ENCODE data around the gene TMEM121. TPM values are rescaled to one million over a fixed set of nuclear protein-coding genes. Genes with fewer than 3 reads are reported as not detected.

TMEM121 gene
- total RNA-seq, 1 donor from 2014 or later = 9.3 TPM

- H3K9me3 ChIP-seq = no peaks in the 10 kb centered on the region
- intact Hi-C loops (cut with DNase I) = no loop called here
- H3K27ac ChIP-seq = no peak overlapping the region
- no peaks in the 10 kb centered on the region for H3K36me3 ChIP-seq
- no peak overlapping the region for H3K4me3 ChIP-seq
- DNase-seq (ENCODE audit: extremely low spot score in 2 of 2) = no peak
- no peak for TF ChIP-seq CTCF (IDR thresholded peaks at IDR 0.05)
- no peak for TF ChIP-seq POLR2AphosphoS5 (IDR thresholded peaks at IDR 0.05; ENCODE audit: insufficient read depth in 1 of 2, low read depth in 1 of 2)
- no peak for TF ChIP-seq POLR2A (IDR thresholded peaks at IDR 0.05)
- peaks cover 30% of the 10 kb centered on the region for H3K4me1 ChIP-seq
- H3K27me3 ChIP-seq = no peaks in the 10 kb centered on the region
Measured at GRCh38 chr14:105530285-105531087, 4.1 kb downstream of the TMEM121 start.

DNA sequence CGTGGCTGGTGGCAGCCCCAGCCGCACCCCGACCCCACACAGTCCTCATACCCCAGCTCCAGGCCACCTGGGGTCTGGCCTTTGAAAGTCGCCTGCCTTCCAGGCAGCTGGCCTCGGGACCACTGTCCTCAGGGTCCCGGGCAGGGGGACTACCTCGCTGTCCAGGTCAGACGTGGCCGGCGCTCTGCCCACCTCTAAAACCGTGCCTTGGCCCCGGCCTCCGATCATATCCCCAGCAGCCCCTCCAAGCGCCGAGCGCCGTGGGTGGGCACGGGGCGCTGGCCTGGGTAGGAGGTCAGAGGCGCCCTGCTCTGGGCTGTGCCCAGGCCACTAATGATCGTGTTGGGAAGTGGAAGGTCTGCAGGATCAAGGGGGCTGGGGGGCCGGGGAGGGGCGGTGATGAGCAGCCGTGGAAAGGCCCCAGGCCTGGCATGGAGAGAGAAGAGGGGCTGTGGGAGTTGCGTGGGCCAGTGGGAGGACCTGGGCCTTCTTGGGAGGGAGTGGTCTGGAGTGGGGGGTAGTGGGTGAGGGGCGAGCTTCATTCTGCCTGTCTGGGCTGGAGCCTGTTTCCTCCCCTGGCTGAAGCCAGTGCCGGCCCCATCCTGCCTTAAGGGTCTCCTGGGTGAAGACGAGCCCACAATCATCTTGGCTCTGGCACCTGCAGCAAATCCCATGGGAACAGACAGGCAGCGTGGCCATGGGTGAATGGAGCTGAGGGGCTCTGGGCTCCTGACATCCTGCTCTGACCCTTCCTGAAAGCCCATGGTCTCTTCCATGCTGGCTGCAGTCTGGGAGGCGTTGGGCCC is 4.9 kb downstream of the TMEM121 start:
- no peak for TF ChIP-seq POLR2A (IDR thresholded peaks at IDR 0.05)
- TF ChIP-seq POLR2AphosphoS5 (IDR thresholded peaks at IDR 0.05; ENCODE audit: insufficient read depth in 1 of 2, low read depth in 1 of 2) = no peak
- no peak for TF ChIP-seq CTCF (IDR thresholded peaks at IDR 0.05)
- intact Hi-C loops (cut with DNase I) = no loop called here
- no peaks in the 10 kb centered on the region for H3K27me3 ChIP-seq

DNA sequence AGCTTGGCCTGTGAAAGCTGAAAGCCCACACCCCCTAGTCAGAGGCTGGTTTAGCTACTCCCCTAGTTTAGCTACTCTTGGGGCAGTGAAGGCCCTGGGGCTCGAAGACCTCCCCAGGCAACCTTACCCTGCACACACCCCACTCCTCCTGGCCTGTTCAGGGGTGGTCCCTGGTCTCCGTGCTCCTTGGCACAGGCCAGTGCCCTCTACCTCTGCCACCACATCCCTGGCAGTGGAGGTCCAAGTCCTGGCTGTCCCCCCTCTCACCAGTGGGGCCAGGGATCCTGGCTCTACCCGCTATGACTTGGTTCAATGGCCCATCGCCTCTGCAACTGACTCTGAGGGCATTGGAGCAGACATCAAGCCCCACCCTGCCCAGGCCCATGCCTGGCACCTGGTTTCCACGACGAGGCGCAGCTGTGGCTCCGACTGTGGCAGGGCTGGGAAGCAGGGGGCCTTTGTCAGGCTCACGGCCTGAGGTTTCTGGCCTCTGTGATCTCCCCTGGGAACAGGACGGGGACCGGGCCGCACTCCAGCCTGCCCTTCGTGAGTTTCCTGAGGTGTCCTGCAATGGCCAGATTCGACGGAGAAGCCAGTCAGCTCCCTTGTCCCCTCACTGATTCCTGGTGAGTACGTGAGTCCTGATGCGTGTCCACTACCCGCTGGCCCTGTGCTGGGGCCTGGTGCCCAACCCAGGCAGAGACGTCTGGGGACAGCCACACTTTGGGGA is 5.7 kb downstream of the TMEM121 start:
- H3K4me1 ChIP-seq = peaks cover 18% of the 10 kb centered on the region
- DNase-seq (ENCODE audit: extremely low spot score in 2 of 2) = no peak
- H3K9me3 ChIP-seq = no peaks in the 10 kb centered on the region
- no peaks in the 10 kb centered on the region for H3K27me3 ChIP-seq
- H3K36me3 ChIP-seq = no peaks in the 10 kb centered on the region
- H3K4me3 ChIP-seq = no peak overlapping the region
- no peak overlapping the region for H3K27ac ChIP-seq
- intact Hi-C loops (cut with DNase I) = no loop called here
- TF ChIP-seq POLR2A (IDR thresholded peaks at IDR 0.05) = no peak
- TF ChIP-seq CTCF (IDR thresholded peaks at IDR 0.05) = no peak
- no peak for TF ChIP-seq POLR2AphosphoS5 (IDR thresholded peaks at IDR 0.05; ENCODE audit: insufficient read depth in 1 of 2, low read depth in 1 of 2)

More for the DNA sequence above, 4.9 kb downstream of the TMEM121 start:
- Histone ChIP-seq H3K27ac (no peak overlapping the region), H3K36me3 (no peaks in the 10 kb centered on the region), H3K4me3 (no peak overlapping the region), H3K4me1 (peaks cover 23% of the 10 kb centered on the region), H3K9me3 (no peaks in the 10 kb centered on the region)
- no peak for DNase-seq (ENCODE audit: extremely low spot score in 2 of 2)

DNA sequence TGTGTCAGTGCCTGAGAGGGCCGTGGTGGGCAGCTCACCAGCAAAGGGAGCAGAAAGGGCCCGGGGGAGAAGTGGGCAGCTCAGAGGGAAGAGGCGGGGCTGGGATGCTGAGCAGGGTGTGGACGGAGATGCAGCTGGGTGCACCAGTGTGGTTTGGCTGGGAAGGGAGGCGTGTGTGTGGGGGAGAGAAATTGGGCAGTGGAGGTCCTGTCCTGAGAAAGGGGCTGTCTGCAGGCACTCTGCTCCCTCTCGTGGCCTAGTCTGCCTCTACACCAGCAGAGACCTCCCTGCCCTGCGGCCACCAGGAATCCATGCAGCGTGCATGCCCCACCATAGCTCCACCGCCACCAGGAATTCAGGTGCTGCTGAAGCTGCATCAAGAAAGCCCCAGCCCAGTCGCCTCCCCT is 6.4 kb downstream of the TMEM121 start:
- H3K4me1 ChIP-seq = peaks cover 11% of the 10 kb centered on the region
- intact Hi-C loops (cut with DNase I) = no loop called here
- no peak overlapping the region for H3K4me3 ChIP-seq
- H3K9me3 ChIP-seq = no peaks in the 10 kb centered on the region
- no peak for TF ChIP-seq CTCF (IDR thresholded peaks at IDR 0.05)
- no peak for TF ChIP-seq POLR2AphosphoS5 (IDR thresholded peaks at IDR 0.05; ENCODE audit: insufficient read depth in 1 of 2, low read depth in 1 of 2)
- TF ChIP-seq POLR2A (IDR thresholded peaks at IDR 0.05) = no peak
- H3K27me3 ChIP-seq = no peaks in the 10 kb centered on the region
- H3K36me3 ChIP-seq = no peaks in the 10 kb centered on the region
- no peak for DNase-seq (ENCODE audit: extremely low spot score in 2 of 2)
- no peak overlapping the region for H3K27ac ChIP-seq
